RWPE2 (cell line): ENCODE results near the gene KLHDC9.
A peak's percentile ranks its signal among the peaks of the same experiment; 100 is the strongest.

ENCODE experiments used
- ATAC-seq: fragments of 200-7000 bp; cut with Tn5 transposase; 3 replicates; pipeline ENCODE4 v1.9.1; 2021; ENCODE audit warnings: low read depth
- DNase-seq: peaks from one replicate; pipeline ENCODE4 v3.0.0-alpha.2; 2020; ENCODE audit warnings: low spot score
- H3K27ac ChIP-seq: fragments of 450-650 bp; 2 replicates; pipeline ENCODE4 v1.5.1; 2017; ENCODE audit warnings: mild to moderate bottlenecking; ENCODE audit not compliant: poor library complexity, severe bottlenecking
- H3K27me3 ChIP-seq: fragments of 250-450 bp; sonication (Bioruptor Pico); 2 replicates; pipeline ENCODE4 v1.5.1; 2021; ENCODE audit warnings: mild to moderate bottlenecking, moderate library complexity; ENCODE audit not compliant: insufficient read depth, poor library complexity, severe bottlenecking
- H3K36me3 ChIP-seq: fragments of 250-450 bp; sonication (Bioruptor Pico); 2 replicates; pipeline ENCODE4 v1.5.1; 2020; ENCODE audit warnings: low read depth, mild to moderate bottlenecking, moderate library complexity
- H3K4me1 ChIP-seq: fragments of 250-450 bp; sonication (Bioruptor Pico); 2 replicates; pipeline ENCODE4 v1.5.1; 2021; ENCODE audit warnings: mild to moderate bottlenecking, moderate library complexity; ENCODE audit not compliant: insufficient read depth, poor library complexity, severe bottlenecking
- H3K4me3 ChIP-seq: fragments of 250-450 bp; sonication (Bioruptor Pico); 2 replicates; pipeline ENCODE4 v1.5.1; 2021; ENCODE audit warnings: mild to moderate bottlenecking, moderate library complexity; ENCODE audit not compliant: severe bottlenecking
- H3K9me3 ChIP-seq: fragments of 250-450 bp; sonication (Bioruptor Pico); 2 replicates; pipeline ENCODE4 v1.5.1; 2021; ENCODE audit warnings: mild to moderate bottlenecking, moderate library complexity; ENCODE audit not compliant: severe bottlenecking
- TF ChIP-seq, protein P1 (sequence below): fragments of 450-650 bp; IDR thresholded peaks from one replicate; pipeline ENCODE4 v1.5.1; 2017; ENCODE audit warnings: mild to moderate bottlenecking, moderate library complexity; ENCODE audit not compliant: poor library complexity, severe bottlenecking

KLHDC9 gene

DNA sequence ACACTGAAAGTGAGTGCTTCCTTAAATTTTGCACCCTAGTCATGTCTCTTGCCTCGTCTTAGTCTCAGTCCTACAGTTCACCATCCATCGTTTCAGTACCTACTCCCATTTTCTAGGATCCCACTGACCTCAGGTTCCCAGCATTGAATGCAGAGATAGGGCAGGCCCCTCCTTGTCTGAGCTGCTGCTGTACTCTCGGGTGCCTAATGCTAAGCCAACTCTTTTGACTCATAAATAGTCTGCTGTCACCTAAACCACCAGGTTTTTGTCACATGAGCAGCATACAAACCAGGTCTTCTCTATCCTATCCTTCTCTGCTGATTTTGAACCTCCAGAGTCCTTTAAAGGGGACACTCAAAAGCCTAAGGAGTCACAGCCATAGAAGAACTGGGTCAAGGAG, 31.5 kb upstream of the KLHDC9 start:
- TF ChIP-seq, protein P1, sequence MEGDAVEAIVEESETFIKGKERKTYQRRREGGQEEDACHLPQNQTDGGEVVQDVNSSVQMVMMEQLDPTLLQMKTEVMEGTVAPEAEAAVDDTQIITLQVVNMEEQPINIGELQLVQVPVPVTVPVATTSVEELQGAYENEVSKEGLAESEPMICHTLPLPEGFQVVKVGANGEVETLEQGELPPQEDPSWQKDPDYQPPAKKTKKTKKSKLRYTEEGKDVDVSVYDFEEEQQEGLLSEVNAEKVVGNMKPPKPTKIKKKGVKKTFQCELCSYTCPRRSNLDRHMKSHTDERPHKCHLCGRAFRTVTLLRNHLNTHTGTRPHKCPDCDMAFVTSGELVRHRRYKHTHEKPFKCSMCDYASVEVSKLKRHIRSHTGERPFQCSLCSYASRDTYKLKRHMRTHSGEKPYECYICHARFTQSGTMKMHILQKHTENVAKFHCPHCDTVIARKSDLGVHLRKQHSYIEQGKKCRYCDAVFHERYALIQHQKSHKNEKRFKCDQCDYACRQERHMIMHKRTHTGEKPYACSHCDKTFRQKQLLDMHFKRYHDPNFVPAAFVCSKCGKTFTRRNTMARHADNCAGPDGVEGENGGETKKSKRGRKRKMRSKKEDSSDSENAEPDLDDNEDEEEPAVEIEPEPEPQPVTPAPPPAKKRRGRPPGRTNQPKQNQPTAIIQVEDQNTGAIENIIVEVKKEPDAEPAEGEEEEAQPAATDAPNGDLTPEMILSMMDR, result no peak
- H3K27me3 ChIP-seq, result no peaks in the 10 kb centered on the region
- ATAC-seq, result no peak

DNA sequence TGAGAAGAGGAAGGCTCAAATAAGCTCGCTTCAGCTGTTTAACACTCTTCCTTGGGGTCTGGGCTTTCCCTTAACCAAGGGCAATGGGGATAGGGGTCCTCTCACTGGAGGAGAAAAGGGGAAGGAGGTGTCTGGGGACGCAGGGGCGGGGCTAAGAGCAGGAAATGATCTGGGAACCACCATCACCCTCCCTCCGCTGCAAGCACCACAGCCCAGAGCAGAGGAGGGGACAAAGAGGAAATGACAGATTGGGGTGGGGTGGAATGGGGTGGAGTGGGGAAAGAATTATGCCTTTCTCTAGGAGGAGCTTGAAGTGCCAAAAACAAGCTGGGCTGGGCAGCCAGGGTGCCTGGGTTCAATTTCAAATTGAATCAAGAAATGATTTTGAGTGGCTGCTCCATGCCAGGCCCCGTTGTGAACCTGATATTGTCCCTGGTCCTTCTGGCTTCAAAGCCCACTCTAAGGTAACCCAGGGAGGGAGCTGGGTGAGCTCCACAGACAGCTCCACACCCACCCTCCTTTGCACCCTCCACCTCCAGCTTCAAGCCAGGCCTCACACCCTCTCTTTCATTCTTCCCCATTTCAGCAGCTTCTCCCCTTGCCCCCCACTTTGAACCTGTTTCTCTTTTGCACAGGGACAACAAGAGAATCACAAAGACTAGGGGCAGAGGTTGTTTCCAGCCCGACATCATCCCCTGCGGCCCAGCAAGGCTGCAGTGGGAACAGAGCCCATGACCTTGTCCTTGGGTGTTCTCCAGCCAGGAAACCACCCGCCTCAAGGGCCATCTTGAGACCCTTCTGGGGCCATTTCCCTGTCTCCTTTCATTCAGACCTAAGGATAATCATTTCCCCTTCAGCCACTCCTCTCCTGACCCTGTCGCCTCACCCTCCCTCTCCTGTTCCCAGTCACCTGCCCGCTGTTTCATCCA, 29.6 kb upstream of the KLHDC9 start:
- Histone ChIP-seq H3K4me1 (peaks cover under 1% of the 10 kb centered on the region), H3K27ac (no peak overlapping the region), H3K4me3 (no peak overlapping the region), H3K27me3 (no peaks in the 10 kb centered on the region), H3K36me3 (no peaks in the 10 kb centered on the region), H3K9me3 (no peaks in the 10 kb centered on the region)
- DNase-seq (no peak), ATAC-seq (peak; percentile 27; the same call in 1 of the 3 replicates)
- TF ChIP-seq, protein P1, result no peak

More for the DNA sequence above, 31.5 kb upstream of the KLHDC9 start:
- DNase-seq, result no peak
- no peaks in the 10 kb centered on the region for H3K36me3 ChIP-seq
- no peaks in the 10 kb centered on the region for H3K9me3 ChIP-seq
- H3K4me3 ChIP-seq, result no peak overlapping the region
- no peaks in the 10 kb centered on the region for H3K4me1 ChIP-seq
- H3K27ac ChIP-seq, result no peak overlapping the region

DNA sequence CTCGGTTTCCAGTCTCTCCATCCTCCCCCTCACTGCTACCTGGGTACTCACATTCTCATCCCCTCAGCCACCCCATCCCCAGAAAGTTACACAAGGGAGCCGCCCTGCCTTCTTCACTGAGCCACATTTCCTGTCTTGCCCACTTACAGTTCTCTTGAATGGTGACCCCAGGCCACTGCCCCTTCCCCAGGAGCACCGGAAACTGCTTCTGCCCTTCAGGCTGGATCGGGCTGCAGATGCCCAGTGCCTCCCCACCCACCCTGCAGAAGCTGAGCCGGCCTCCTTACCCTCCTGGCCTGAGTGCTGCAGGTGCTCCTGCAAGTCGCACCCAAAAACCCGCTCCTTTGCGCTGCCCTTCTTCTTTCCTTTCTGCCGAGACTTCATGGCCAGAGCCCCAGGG, 28.9 kb upstream of the KLHDC9 start:
- DNase-seq, result no peak
- Histone ChIP-seq H3K9me3 (no peaks in the 10 kb centered on the region), H3K4me3 (no peak overlapping the region), H3K27me3 (no peaks in the 10 kb centered on the region), H3K36me3 (no peaks in the 10 kb centered on the region), H3K4me1 (peaks cover 7% of the 10 kb centered on the region), H3K27ac (no peak overlapping the region)
- no peak for ATAC-seq
- TF ChIP-seq, protein P1, result no peak

DNA sequence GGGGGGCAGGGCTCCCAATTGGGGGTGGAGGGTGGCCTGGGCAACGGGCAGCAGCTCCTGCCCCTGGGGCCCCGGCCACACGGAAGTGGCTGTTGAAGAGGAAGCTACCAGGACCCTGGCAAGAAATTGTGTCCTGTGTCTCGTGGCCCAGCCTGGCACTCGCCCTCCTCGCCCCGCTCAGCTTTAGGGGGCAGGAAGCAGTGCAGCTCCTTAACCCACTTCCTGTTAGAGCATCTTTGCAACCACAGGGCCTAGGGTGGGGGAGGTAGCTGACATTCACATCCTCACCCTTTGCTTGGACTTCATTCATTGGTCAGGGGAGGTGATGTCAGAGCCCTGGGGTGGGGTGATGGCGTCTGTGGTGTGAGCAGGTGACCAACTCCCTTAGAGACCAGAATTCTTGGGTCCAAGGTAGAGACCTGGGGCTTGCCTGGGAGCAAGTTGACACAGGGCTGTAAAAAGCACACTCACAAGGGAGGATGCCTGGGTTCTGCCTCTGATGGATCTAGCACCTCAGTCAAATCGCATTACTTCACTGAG, 28.4 kb upstream of the KLHDC9 start, which contains the start of gene ARHGAP30:
Gene ARHGAP30, minus strand, starts transcription at position 161 of the 540 bp plus-strand sequence. CDS start 267 bp downstream, outside the sequence.
- Histone ChIP-seq H3K36me3 (no peaks in the 10 kb centered on the region), H3K9me3 (no peaks in the 10 kb centered on the region), H3K4me1 (peaks cover 12% of the 10 kb centered on the region), H3K27ac (peak within 1 kb of the TSS; percentile 20), H3K4me3 (no peak within 1 kb of the TSS), H3K27me3 (no peaks in the 10 kb centered on the region)
- no peak for ATAC-seq
- TF ChIP-seq, protein P1, result no peak
- no peak for DNase-seq
